Lung (tissue), 12 donors: ENCODE data around the gene HOXB5. TPM values are rescaled to one million over a fixed set of nuclear protein-coding genes. Genes with fewer than 3 reads are reported as not detected.

Source experiments
- ATAC-seq: fragments of 200-7000 bp; cut with Tn5 transposase; one replicate; pipeline ENCODE4 v1.9.1; 2020; ENCODE audit warnings: moderate number of reproducible peaks; ENCODE audit not compliant: insufficient read depth, low FRiP score
- DNase-seq, 3 donors: peaks; one replicate each; pipeline ENCODE4 v3.0.0-alpha.2; 2013 to 2017
- H3K27ac ChIP-seq, 2 donors: one replicate each; pipeline ENCODE4 v1.5.1; 2013; ENCODE audit warnings: mild to moderate bottlenecking in 2 of 2, moderate library complexity in 2 of 2, control low read depth in 1 of 2, inconsistent platforms in 1 of 2, low read depth in 1 of 2, low read length in 1 of 2
- H3K27me3 ChIP-seq, 3 donors: one replicate each; pipeline ENCODE4 v1.5.1; 2013; ENCODE audit warnings: low read length in 2 of 3; ENCODE audit not compliant: control insufficient read depth in 3 of 3, insufficient read depth in 3 of 3
- H3K36me3 ChIP-seq, 4 donors: one replicate each; pipeline ENCODE4 v1.5.1; 2013; ENCODE audit warnings: low read length in 4 of 4, mild to moderate bottlenecking in 1 of 4, moderate library complexity in 1 of 4; ENCODE audit not compliant: control insufficient read depth in 4 of 4, insufficient read depth in 4 of 4
- H3K4me1 ChIP-seq, 5 donors: one replicate each; pipeline ENCODE4 v1.5.1; 2013; ENCODE audit warnings: low read length in 5 of 5, mild to moderate bottlenecking in 2 of 5, moderate library complexity in 1 of 5; ENCODE audit not compliant: control insufficient read depth in 5 of 5, insufficient read depth in 5 of 5
- H3K4me3 ChIP-seq: one replicate; pipeline ENCODE4 v1.5.1; 2013; ENCODE audit warnings: mild to moderate bottlenecking, control low read depth, moderate library complexity
- H3K9ac ChIP-seq, 2 donors: one replicate each; pipeline ENCODE4 v1.5.1; 2013; ENCODE audit warnings: low read length in 2 of 2, control low read depth in 1 of 2; ENCODE audit not compliant: insufficient read depth in 1 of 2
- H3K9me3 ChIP-seq, 4 donors: one replicate each; pipeline ENCODE4 v1.5.1; 2013; ENCODE audit warnings: low read length in 3 of 4, mild to moderate bottlenecking in 1 of 4, moderate library complexity in 1 of 4; ENCODE audit not compliant: control insufficient read depth in 4 of 4, insufficient read depth in 3 of 4
- CTCF ChIP-seq: IDR thresholded peaks from 2 replicates; pipeline ENCODE4 v1.5.1; 2012; ENCODE audit warnings: mild to moderate bottlenecking; ENCODE audit errors: control extremely low read depth, extremely low read depth
- WGBS, 2 donors: extraction: QIAGEN DNeasy Blood & Tissue Kit; methylation state at CpG; one replicate each; pipeline ENCODE4 v1.1.7; 2013; 5-methylcytosine and 5-hydroxymethylcytosine counted together
- polyA plus RNA-seq, 2 donors: library from polyadenylated mRNA; stranded (reverse); fragments of 200-250 nt; gene quantifications; one replicate each; pipeline ENCODE4 v1.2.1, GENCODE V29; 2013
- total RNA-seq, 2 donors: library from RNA; depleted of rRNA in 1 of 2; stranded (reverse); fragments of >200 nt in 1 of 2; gene quantifications; one replicate each; pipeline ENCODE4 v1.2.1, GENCODE V29; 2014 to 2021
- donor health status: control.
- donor health status: control.
- donor health status: Bipolar disorder and iron deficiency.
- donor health status: healthy.
- donor health status: DM: yes; HTN: yes; CAD: no.

Gene HOXB5
- total and polyA plus RNA-seq, 4 donors = 1.8 to 2.9 (median 2.2) TPM

- no peak overlapping the region for H3K4me3 ChIP-seq
- DNase-seq (no peak), ATAC-seq (no peak)
- no peak for TF ChIP-seq CTCF
- peaks cover 0 to 83% (median 13%) of the 10 kb centered on the region in 5 donors for H3K4me1 ChIP-seq
- peaks cover 0 to 3% (median 0%) of the 10 kb centered on the region in 4 donors for H3K9me3 ChIP-seq
- 43 to 52% methylated on average over 2 of the region's 2 CpGs for WGBS, 2 donors
- H3K9ac ChIP-seq = peak overlapping the region; percentile 18 to 96
- peaks cover 0 to 24% (median 2%) of the 10 kb centered on the region in 4 donors for H3K36me3 ChIP-seq
- peaks cover 3 to 69% (median 4%) of the 10 kb centered on the region in 3 donors for H3K27me3 ChIP-seq
- no peak overlapping the region for H3K27ac ChIP-seq
Observed at GRCh38 chr17:48567646-48568354, 25.8 kb downstream of the HOXB5 start.

- DNase-seq = peak; percentile 70 to 87 (median 85)
- no peak for TF ChIP-seq CTCF
- Histone ChIP-seq H3K27me3 (peaks cover 4 to 66% (median 4%) of the 10 kb centered on the region in 3 donors), H3K9me3 (peaks cover 0 to 3% (median 0%) of the 10 kb centered on the region in 4 donors), H3K9ac (peak overlapping the region in 1 of 2 donors; percentile 96), H3K4me1 (peaks cover 0 to 83% (median 19%) of the 10 kb centered on the region in 5 donors), H3K27ac (peak overlapping the region in 1 of 2 donors; percentile 4), H3K4me3 (no peak overlapping the region), H3K36me3 (peaks cover 0 to 23% (median 2%) of the 10 kb centered on the region in 4 donors)
- no peak for ATAC-seq
- 50 to 65% methylated on average over 6 of the region's 6 CpGs for WGBS, 2 donors
Observed at GRCh38 chr17:48567209-48567608, 26.4 kb downstream of the HOXB5 start.

- Histone ChIP-seq H3K4me3 (no peak overlapping the region), H3K9ac (peak overlapping the region in 1 of 2 donors; percentile 96), H3K36me3 (peaks cover 0 to 19% (median 4%) of the 10 kb centered on the region in 4 donors), H3K4me1 (peaks cover 0 to 83% (median 21%) of the 10 kb centered on the region in 5 donors), H3K27ac (no peak overlapping the region), H3K27me3 (peaks cover 4 to 64% (median 4%) of the 10 kb centered on the region in 3 donors), H3K9me3 (peaks cover 0 to 3% (median 0%) of the 10 kb centered on the region in 4 donors)
- ATAC-seq (no peak), DNase-seq (no peak)
- 47 to 48% methylated on average over 2 of the region's 2 CpGs for WGBS, 2 donors
- no peak for TF ChIP-seq CTCF
Observed at GRCh38 chr17:48566717-48567116, 26.9 kb downstream of the HOXB5 start.
